GM06990 (cell line): ENCODE results near the gene COL23A1.

Experiments
- DNase-seq: peaks from one replicate; pipeline ENCODE4 v3.0.0-alpha.2; 2011; ENCODE audit not compliant: insufficient read length; ENCODE audit errors: extremely low read depth
- H3K27me3 ChIP-seq: replicated peaks from 2 replicates; pipeline ENCODE4 v1.6.0; 2011; ENCODE audit warnings: low read length; ENCODE audit not compliant: control insufficient read depth, insufficient read depth
- H3K36me3 ChIP-seq: 2 replicates; pipeline ENCODE4 v1.5.1; 2011; ENCODE audit warnings: low read length; ENCODE audit not compliant: control insufficient read depth, insufficient read depth
- H3K4me3 ChIP-seq: replicated peaks from 2 replicates; pipeline ENCODE4 v1.5.1; 2011; ENCODE audit warnings: low read depth, mild to moderate bottlenecking, control low read depth, low read length
- CTCF ChIP-seq: IDR thresholded peaks from 2 replicates; pipeline ENCODE4 v1.5.1; 2011; ENCODE audit warnings: low read length, control low read depth, mild to moderate bottlenecking, inconsistent platforms; ENCODE audit not compliant: insufficient read depth, poor library complexity, severe bottlenecking

The COL23A1 gene

GRCh38 chr5:178236679-178237078 lies 353.5 kb downstream of the COL23A1 start:
- Histone ChIP-seq H3K36me3 (no peaks in the 10 kb centered on the region), H3K27me3 (no peaks in the 10 kb centered on the region), H3K4me3 (no peak overlapping the region)
- TF ChIP-seq CTCF = no peak
- no peak for DNase-seq

GRCh38 chr5:178236126-178236525 lies 354.1 kb downstream of the COL23A1 start:
- no peak for DNase-seq
- no peak for TF ChIP-seq CTCF
- Histone ChIP-seq H3K4me3 (no peak overlapping the region), H3K27me3 (no peaks in the 10 kb centered on the region), H3K36me3 (peaks cover under 1% of the 10 kb centered on the region; the same call in 1 of the 2 replicates)

GRCh38 chr5:178235588-178235974 lies 354.6 kb downstream of the COL23A1 start:
- TF ChIP-seq CTCF = no peak
- DNase-seq = no peak
- H3K27me3 ChIP-seq = no peaks in the 10 kb centered on the region
- H3K4me3 ChIP-seq = no peak overlapping the region
- peaks cover 3% of the 10 kb centered on the region for H3K36me3 ChIP-seq

- no peaks in the 10 kb centered on the region for H3K27me3 ChIP-seq
- peak; percentile 84 for TF ChIP-seq CTCF
- peaks cover 4% of the 10 kb centered on the region for H3K36me3 ChIP-seq
- DNase-seq = peak; percentile 47
- no peak overlapping the region for H3K4me3 ChIP-seq
Observed at GRCh38 chr5:178234750-178235587, 355.2 kb downstream of the COL23A1 start.

GRCh38 chr5:178234121-178234749 lies 356.0 kb downstream of the COL23A1 start:
- H3K27me3 ChIP-seq = no peaks in the 10 kb centered on the region
- no peak for TF ChIP-seq CTCF
- DNase-seq = no peak
- peaks cover 11% of the 10 kb centered on the region for H3K36me3 ChIP-seq
- no peak overlapping the region for H3K4me3 ChIP-seq
